OCI-LY1 (cell line): Measurements from ENCODE around the gene HDAC10.

Experiments
- H2AFZ ChIP-seq: fragments of 200-600 bp; sonication (generic), shearing (Covaris generic); 2 replicates; pipeline ENCODE4 v1.6.0; 2014; ENCODE audit warnings: antibody characterized with exemption, mild to moderate bottlenecking, low read length
- H3F3A ChIP-seq: fragments of 200-600 bp; sonication (generic), shearing (Covaris generic); 2 replicates; pipeline ENCODE4 v1.6.0; 2014; ENCODE audit warnings: mild to moderate bottlenecking, antibody characterized with exemption, low read length, moderate library complexity; ENCODE audit not compliant: insufficient read depth
- H3K27ac ChIP-seq: fragments of 200-600 bp; sonication (generic); 2 replicates; pipeline ENCODE4 v1.5.1; 2014; ENCODE audit warnings: low read length, mixed run types, mild to moderate bottlenecking, low read depth; ENCODE audit not compliant: poor library complexity, severe bottlenecking
- H3K27me3 ChIP-seq: fragments of 200-600 bp; sonication (generic); 2 replicates; pipeline ENCODE4 v1.6.0; 2014; ENCODE audit warnings: antibody characterized with exemption, mild to moderate bottlenecking, low read length, moderate library complexity; ENCODE audit not compliant: insufficient read depth
- H3K36me3 ChIP-seq: fragments of 200-600 bp; sonication (generic); 2 replicates; pipeline ENCODE4 v1.6.1; 2014; ENCODE audit warnings: mild to moderate bottlenecking, antibody characterized with exemption, low read length, moderate library complexity, mixed read lengths; ENCODE audit not compliant: insufficient read depth
- H3K4me1 ChIP-seq: fragments of 200-600 bp; sonication (generic); 2 replicates; pipeline ENCODE4 v1.5.1; 2014; ENCODE audit warnings: mild to moderate bottlenecking, low read length, moderate library complexity; ENCODE audit not compliant: insufficient read depth, severe bottlenecking
- H3K4me2 ChIP-seq: fragments of 200-600 bp; sonication (generic), shearing (Covaris generic); 2 replicates; pipeline ENCODE4 v1.6.1; 2014; ENCODE audit warnings: low read length
- H3K4me3 ChIP-seq: fragments of 200-600 bp; sonication (generic); 2 replicates; pipeline ENCODE4 v1.5.1; 2014; ENCODE audit warnings: low read length, low read depth, mild to moderate bottlenecking, mixed read lengths; ENCODE audit not compliant: poor library complexity, severe bottlenecking
- H3K79me2 ChIP-seq: fragments of 200-600 bp; shearing (Covaris generic); 2 replicates; pipeline ENCODE4 v1.6.1; 2016; ENCODE audit warnings: mixed run types, low read length, mixed read lengths; ENCODE audit not compliant: insufficient read depth
- H3K9ac ChIP-seq: fragments of 200-600 bp; sonication (generic), shearing (Covaris generic); 2 replicates; pipeline ENCODE4 v1.6.1; 2014; ENCODE audit warnings: mild to moderate bottlenecking, low read length, mixed read lengths
- H3K9me2 ChIP-seq: fragments of 200-600 bp; sonication (generic), shearing (Covaris generic); 2 replicates; pipeline ENCODE4 v1.6.1; 2014; ENCODE audit warnings: low read depth, mild to moderate bottlenecking, low read length, mixed read lengths
- H3K9me3 ChIP-seq: fragments of 200-600 bp; shearing (Covaris generic); 2 replicates; pipeline ENCODE4 v1.6.1; 2014; ENCODE audit warnings: low read length, mixed read lengths
- H4K20me1 ChIP-seq: fragments of 200-600 bp; sonication (generic), shearing (Covaris generic); 2 replicates; pipeline ENCODE4 v1.6.0; 2016; ENCODE audit warnings: mild to moderate bottlenecking, low read length; ENCODE audit not compliant: insufficient read depth
- EZH2 ChIP-seq: fragments of 200-600 bp; sonication (generic), shearing (Covaris generic); IDR thresholded peaks from 2 replicates; pipeline ENCODE4 v1.8.0; 2017; ENCODE audit warnings: borderline replicate concordance, mixed run types, mild to moderate bottlenecking, antibody characterized with exemption, low read length, moderate library complexity, mixed read lengths
- TF ChIP-seq, protein P1 (sequence below): fragments of 200-600 bp; sonication (generic), shearing (Covaris generic); IDR thresholded peaks from 2 replicates; pipeline ENCODE4 v1.5.1; 2017; ENCODE audit warnings: mild to moderate bottlenecking, antibody characterized with exemption, low read length, moderate library complexity, mixed read lengths

HDAC10 gene

DNA sequence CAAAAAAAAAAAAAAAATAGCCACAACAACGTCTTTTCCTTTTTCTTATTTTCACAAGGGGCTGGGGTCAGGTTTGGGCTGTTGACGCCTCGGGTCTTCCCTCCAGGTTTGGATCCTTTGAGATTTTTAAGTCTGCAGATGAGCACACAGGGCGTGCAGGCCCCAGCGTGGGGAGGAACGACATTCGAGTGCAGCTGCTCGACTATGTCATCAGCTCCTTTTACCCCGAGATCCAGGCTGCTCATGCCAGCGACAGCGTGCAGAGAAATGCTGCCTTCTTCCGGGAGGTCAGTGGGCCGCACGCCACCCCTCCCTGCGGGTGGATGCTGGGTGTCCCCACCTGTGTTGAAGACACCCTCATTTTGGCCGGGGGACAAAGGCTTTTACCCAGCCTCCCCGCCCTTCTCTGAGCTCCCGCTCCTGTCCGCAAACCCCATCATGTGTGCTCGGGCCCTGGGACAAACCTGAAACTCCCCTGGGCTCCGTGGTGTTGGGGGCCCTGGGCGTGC, 42.6 kb downstream of the HDAC10 start:
- Histone ChIP-seq H3K79me2 (peaks cover 12% of the 10 kb centered on the region), H2AFZ (no peak overlapping the region), H3K4me3 (no peak overlapping the region), H3K27me3 (no peaks in the 10 kb centered on the region), H3F3A (no peaks in the 10 kb centered on the region), H3K9me2 (no peaks in the 10 kb centered on the region), H3K9me3 (no peaks in the 10 kb centered on the region), H3K27ac (peak overlapping the region; percentile 71), H3K9ac (no peak overlapping the region), H3K4me1 (peaks cover 30% of the 10 kb centered on the region), H3K4me2 (no peak overlapping the region), H4K20me1 (no peaks in the 10 kb centered on the region), H3K36me3 (peaks cover 77% of the 10 kb centered on the region)
- no peak for TF ChIP-seq EZH2
- TF ChIP-seq, protein P1, sequence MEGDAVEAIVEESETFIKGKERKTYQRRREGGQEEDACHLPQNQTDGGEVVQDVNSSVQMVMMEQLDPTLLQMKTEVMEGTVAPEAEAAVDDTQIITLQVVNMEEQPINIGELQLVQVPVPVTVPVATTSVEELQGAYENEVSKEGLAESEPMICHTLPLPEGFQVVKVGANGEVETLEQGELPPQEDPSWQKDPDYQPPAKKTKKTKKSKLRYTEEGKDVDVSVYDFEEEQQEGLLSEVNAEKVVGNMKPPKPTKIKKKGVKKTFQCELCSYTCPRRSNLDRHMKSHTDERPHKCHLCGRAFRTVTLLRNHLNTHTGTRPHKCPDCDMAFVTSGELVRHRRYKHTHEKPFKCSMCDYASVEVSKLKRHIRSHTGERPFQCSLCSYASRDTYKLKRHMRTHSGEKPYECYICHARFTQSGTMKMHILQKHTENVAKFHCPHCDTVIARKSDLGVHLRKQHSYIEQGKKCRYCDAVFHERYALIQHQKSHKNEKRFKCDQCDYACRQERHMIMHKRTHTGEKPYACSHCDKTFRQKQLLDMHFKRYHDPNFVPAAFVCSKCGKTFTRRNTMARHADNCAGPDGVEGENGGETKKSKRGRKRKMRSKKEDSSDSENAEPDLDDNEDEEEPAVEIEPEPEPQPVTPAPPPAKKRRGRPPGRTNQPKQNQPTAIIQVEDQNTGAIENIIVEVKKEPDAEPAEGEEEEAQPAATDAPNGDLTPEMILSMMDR, result no peak

DNA sequence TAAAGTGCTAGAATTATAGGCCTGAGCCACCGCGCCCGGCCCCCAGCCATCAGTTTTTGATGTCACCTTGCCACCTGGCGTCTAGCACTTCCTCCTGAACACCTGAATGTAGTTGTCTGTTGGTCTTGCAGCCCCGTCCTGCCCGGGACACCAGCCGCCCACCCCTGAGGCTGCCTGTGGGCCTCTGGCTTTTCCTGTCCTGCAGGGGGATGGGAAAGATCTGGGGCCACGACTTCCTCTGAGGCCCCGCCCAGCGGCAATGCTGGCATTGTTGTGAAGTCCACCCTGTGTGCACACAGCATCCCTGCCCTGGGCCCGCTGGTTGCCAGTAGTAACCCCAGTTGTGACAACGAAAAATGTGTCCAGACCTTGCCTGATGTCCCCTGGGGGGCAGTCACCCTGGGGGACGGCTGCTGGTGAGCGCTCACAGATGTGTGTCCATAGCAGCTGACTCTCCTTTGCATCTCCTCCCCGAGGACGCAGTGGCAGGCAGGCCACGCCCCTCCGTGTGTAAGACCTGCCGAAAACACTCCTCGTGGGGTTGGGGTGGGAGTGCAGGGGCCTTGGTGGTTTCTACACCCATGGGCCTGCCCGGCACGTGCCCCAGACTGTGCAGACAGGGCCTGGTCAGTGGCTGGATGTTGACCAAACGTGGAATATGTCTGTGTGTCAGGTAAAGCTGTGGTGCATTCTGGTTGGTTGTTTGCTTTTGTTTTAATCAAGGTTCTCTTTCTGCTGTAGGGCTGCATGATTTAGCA, 43.5 kb downstream of the HDAC10 start:
- H3K4me3 ChIP-seq, result no peak overlapping the region
- TF ChIP-seq EZH2, result no peak
- TF ChIP-seq, protein P1, result no peak
- peak overlapping the region; percentile 71 for H3K27ac ChIP-seq
- H3K4me1 ChIP-seq, result peaks cover 34% of the 10 kb centered on the region
- H2AFZ ChIP-seq, result no peak overlapping the region
- no peak overlapping the region for H3K4me2 ChIP-seq
- no peaks in the 10 kb centered on the region for H3F3A ChIP-seq
- peaks cover 77% of the 10 kb centered on the region for H3K36me3 ChIP-seq
- no peaks in the 10 kb centered on the region for H3K9me2 ChIP-seq
- H3K9ac ChIP-seq, result no peak overlapping the region
- H3K9me3 ChIP-seq, result no peaks in the 10 kb centered on the region
- no peaks in the 10 kb centered on the region for H3K27me3 ChIP-seq
- H3K79me2 ChIP-seq, result peaks cover 21% of the 10 kb centered on the region
- H4K20me1 ChIP-seq, result no peaks in the 10 kb centered on the region

DNA sequence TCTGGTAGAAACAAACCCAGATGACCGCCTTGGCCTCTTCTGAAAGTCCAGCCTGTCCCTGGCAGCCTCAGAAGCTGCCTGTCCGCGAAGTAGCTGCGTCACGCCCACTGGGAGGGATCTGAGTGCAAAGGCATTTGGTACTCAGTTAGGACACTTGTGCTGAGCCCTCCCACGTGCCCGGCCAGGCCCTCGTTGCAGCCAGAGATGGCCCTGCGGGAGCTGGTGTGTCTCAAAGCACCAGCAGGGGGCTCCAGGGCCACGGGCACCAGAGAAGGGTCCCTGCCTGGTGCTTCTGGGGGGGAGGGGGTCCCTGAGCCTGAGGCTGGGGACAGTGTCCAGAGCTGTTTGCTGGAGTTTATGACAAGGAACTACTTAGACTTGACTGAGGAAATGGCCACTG, 44.5 kb downstream of the HDAC10 start:
- Histone ChIP-seq H3K4me2 (no peak overlapping the region), H3K27me3 (no peaks in the 10 kb centered on the region), H4K20me1 (no peaks in the 10 kb centered on the region), H3K79me2 (peaks cover 24% of the 10 kb centered on the region), H3K36me3 (peaks cover 70% of the 10 kb centered on the region), H3K4me3 (no peak overlapping the region), H3F3A (no peaks in the 10 kb centered on the region), H3K9ac (no peak overlapping the region), H3K9me2 (no peaks in the 10 kb centered on the region), H2AFZ (no peak overlapping the region), H3K27ac (peak overlapping the region; percentile 71), H3K9me3 (no peaks in the 10 kb centered on the region), H3K4me1 (peaks cover 44% of the 10 kb centered on the region)
- TF ChIP-seq, protein P1, result peak; percentile 66
- TF ChIP-seq EZH2, result no peak
